Measurements from ENCODE around the gene UBXN7. TPM values are rescaled to one million over a fixed set of nuclear protein-coding genes. Genes with fewer than 3 reads are reported as not detected.
"Not testable (repeated sequence)": the region's sequence is repeated elsewhere in the genome, so short reads cannot be mapped to it uniquely, and the experiment has no call there.

Gene UBXN7
- total RNA-seq, 1 donor from 2014 or later, result 54.0 TPM

GRCh38 chr3:196317687-196318467 is 114.3 kb downstream of the UBXN7 start, which contains the start of gene DYNLT2B:
DYNLT2B (minus strand) TSS chr3:196318240; CDS start chr3:196318152, 88 bp downstream.
- Histone ChIP-seq H3K27ac (peak within 1 kb of the TSS; percentile 96), H3K9me3 (no peaks in the 10 kb centered on the region), H3K36me3 (no peaks in the 10 kb centered on the region), H3K27me3 (no peaks in the 10 kb centered on the region), H3K4me1 (no peaks in the 10 kb centered on the region), H3K4me3 (peak within 1 kb of the TSS; percentile 84)
- intact Hi-C loops (cut with DNase I), result no loop called here
- no peak for TF ChIP-seq CTCF (IDR thresholded peaks at IDR 0.05)
- DNase-seq (peak; percentile 95), ATAC-seq (peak; percentile 98)

- H3K27me3 ChIP-seq; H3K9me3 ChIP-seq; DNase-seq; H3K36me3 ChIP-seq; H3K4me1 ChIP-seq; ATAC-seq; intact Hi-C loops (cut with DNase I): not testable (repeated sequence)
- Histone ChIP-seq H3K4me3 (peak overlapping the region; percentile 84), H3K27ac (peak overlapping the region; percentile 96)
These were observed 115.2 kb downstream of the UBXN7 start for GRCh38 chr3:196316799-196317686.

- Histone ChIP-seq H3K27me3 (no peaks in the 10 kb centered on the region), H3K9me3 (no peaks in the 10 kb centered on the region), H3K36me3 (no peaks in the 10 kb centered on the region), H3K4me3 (no peak overlapping the region), H3K27ac (no peak overlapping the region), H3K4me1 (no peaks in the 10 kb centered on the region)
- no peak for TF ChIP-seq CTCF (IDR thresholded peaks at IDR 0.05)
- intact Hi-C loops (cut with DNase I), result no loop called here
- ATAC-seq (no peak), DNase-seq (no peak)
These were observed 116.4 kb downstream of the UBXN7 start for GRCh38 chr3:196315821-196316220.

- DNase-seq (no peak), ATAC-seq (no peak)
- intact Hi-C loops (cut with DNase I), result no loop called here
- Histone ChIP-seq H3K4me3 (no peak overlapping the region), H3K27me3 (no peaks in the 10 kb centered on the region), H3K4me1 (no peaks in the 10 kb centered on the region), H3K27ac (no peak overlapping the region), H3K9me3 (no peaks in the 10 kb centered on the region), H3K36me3 (no peaks in the 10 kb centered on the region)
- no peak for TF ChIP-seq CTCF (IDR thresholded peaks at IDR 0.05)
These were observed 117.6 kb downstream of the UBXN7 start for GRCh38 chr3:196314597-196314996.

GRCh38 chr3:196314086-196314485 is 118.1 kb downstream of the UBXN7 start:
- H3K27ac ChIP-seq; H3K4me3 ChIP-seq; H3K27me3 ChIP-seq; ATAC-seq; H3K4me1 ChIP-seq; H3K9me3 ChIP-seq; intact Hi-C loops (cut with DNase I); DNase-seq; H3K36me3 ChIP-seq: not testable (repeated sequence)

- H3K27ac ChIP-seq; H3K4me1 ChIP-seq; ATAC-seq; H3K27me3 ChIP-seq; H3K4me3 ChIP-seq; H3K36me3 ChIP-seq; DNase-seq; intact Hi-C loops (cut with DNase I); H3K9me3 ChIP-seq: not testable (repeated sequence)
These were observed 129.3 kb downstream of the UBXN7 start for GRCh38 chr3:196302960-196303359.

GRCh38 chr3:196302551-196302950 is 129.7 kb downstream of the UBXN7 start:
- ATAC-seq; H3K27ac ChIP-seq; H3K9me3 ChIP-seq; H3K4me1 ChIP-seq; H3K27me3 ChIP-seq; intact Hi-C loops (cut with DNase I); H3K36me3 ChIP-seq; DNase-seq; H3K4me3 ChIP-seq: not testable (repeated sequence)
